Spleen (tissue), 11 donors: ENCODE results near the gene ADAMTS17. TPM values are rescaled to one million over a fixed set of nuclear protein-coding genes. Genes with fewer than 3 reads are reported as not detected.
A peak's percentile ranks its signal among the peaks of the same experiment; 100 is the strongest.

Source experiments
- DNase-seq: peaks from one replicate; pipeline ENCODE4 v3.0.0-alpha.2; 2020
- H3K27ac ChIP-seq, 8 donors: fragments of 200-600 bp; sonication (generic) in 7 of 8; 1 replicate in 4 of 8; 2 replicates in 4 of 8; pipeline versions ENCODE4 v1.5.0 to v1.8.0; 2016 to 2021; ENCODE audit warnings: inconsistent platforms in 4 of 8, mild to moderate bottlenecking in 4 of 8, moderate library complexity in 1 of 8
- H3K27me3 ChIP-seq, 7 donors: fragments of 200-600 bp; sonication (generic) in 6 of 7; replicated peaks in 1 of 7; 1 replicate in 4 of 7; 2 replicates in 3 of 7; pipeline versions ENCODE4 v1.5.0 to v1.8.0; 2016 to 2021; ENCODE audit warnings: inconsistent platforms in 3 of 7, mild to moderate bottlenecking in 1 of 7
- H3K36me3 ChIP-seq, 6 donors: fragments of 200-600 bp; sonication (generic) in 5 of 6; 1 replicate in 4 of 6; 2 replicates in 2 of 6; pipeline versions ENCODE4 v1.5.0 to v1.8.0; 2016 to 2021; ENCODE audit warnings: inconsistent platforms in 2 of 6
- H3K4me1 ChIP-seq, 6 donors: fragments of 200-600 bp; sonication (generic) in 5 of 6; 1 replicate in 3 of 6; 2 replicates in 3 of 6; pipeline versions ENCODE4 v1.5.0 to v1.8.0; 2016 to 2021; ENCODE audit warnings: inconsistent platforms in 3 of 6
- H3K4me3 ChIP-seq, 8 donors: fragments of 200-600 bp; sonication (generic) in 7 of 8; 1 replicate in 4 of 8; 2 replicates in 4 of 8; pipeline versions ENCODE4 v1.5.0 to v1.8.0; 2016 to 2021; ENCODE audit warnings: inconsistent platforms in 4 of 8, mild to moderate bottlenecking in 4 of 8, moderate library complexity in 2 of 8
- H3K9me3 ChIP-seq, 8 donors: fragments of 200-600 bp; sonication (generic) in 7 of 8; 1 replicate in 4 of 8; 2 replicates in 4 of 8; pipeline versions ENCODE4 v1.5.0 to v1.8.0; 2016 to 2021; ENCODE audit warnings: inconsistent platforms in 4 of 8
- POLR2A ChIP-seq, 3 donors: fragments of 450-650 bp; IDR thresholded peaks; one replicate each; pipeline ENCODE4 v1.5.1; 2017; ENCODE audit warnings: antibody characterized with exemption in 3 of 3, mild to moderate bottlenecking in 1 of 3
- POLR2AphosphoS5 ChIP-seq, 3 donors: sonication (generic); formaldehyde crosslinking; IDR thresholded peaks; one replicate each; pipeline ENCODE4 v1.5.1; 2017; ENCODE audit warnings: antibody characterized with exemption in 3 of 3
- WGBS, 5 donors: extraction: QIAGEN DNeasy Blood & Tissue Kit in 3 of 5; methylation state at CpG; one replicate each; pipeline versions ENCODE4 v1.1.5 to v1.1.7; 2013 to 2018; 5-methylcytosine and 5-hydroxymethylcytosine counted together
- intact Hi-C: fragments of 100-400 bp; cut with DNase I; formaldehyde crosslinking; loops from one replicate; pipeline ENCODE4 v1.15.0; 2023; ENCODE audit warnings: low total_unique reads
- polyA plus RNA-seq, 3 donors: library from polyadenylated mRNA; stranded (reverse); fragments of 200-250 nt; gene quantifications; one replicate each; pipeline ENCODE4 v1.2.1, GENCODE V29; 2013
- total RNA-seq, 7 donors: library from RNA; depleted of rRNA in 3 of 7; stranded (reverse); fragments of >200 nt in 3 of 7; fragmentation: NEBNext Ultra II Directional in 4 of 7; extraction: Animal tissue kit (Norgen Biotek cat#: 25700) in 4 of 7; gene quantifications; one replicate each; pipeline versions ENCODE4 v1.1.0 to v1.2.1, GENCODE V29; 2016 to 2021
- TF ChIP-seq, protein P1 (sequence below), 11 experiments: fragments of 200-600 bp in 7 of 11; fragments of 450-650 bp in 4 of 11; sonication (generic) in 4 of 11; IDR thresholded peaks in 8 of 11; conservative IDR thresholded peaks in 3 of 11; 1 replicate in 7 of 11; 2 replicates in 4 of 11; pipeline versions ENCODE4 v1.4.0 to v1.8.0; 2016 to 2021; ENCODE audit warnings: antibody characterized with exemption in 11 of 11, inconsistent platforms in 4 of 11, mild to moderate bottlenecking in 1 of 11
- donor health status: healthy with polysubstance abuse.
- donor health status: DM: no; HTN: no; CAD: no; lungs with moderate emphysema.
- donor health status: DM: no; HTN: no; CAD: no.
- donor health status: Bipolar disorder and iron deficiency.
- donor health status: healthy.
- donor health status: DM: no; HTN: no; CAD: no.
- donor health status: DM: yes; HTN: yes; CAD: no.

The ADAMTS17 gene
- total and polyA plus RNA-seq, 10 donors: 0.21 to 13.2 (median 5.8) TPM

DNA sequence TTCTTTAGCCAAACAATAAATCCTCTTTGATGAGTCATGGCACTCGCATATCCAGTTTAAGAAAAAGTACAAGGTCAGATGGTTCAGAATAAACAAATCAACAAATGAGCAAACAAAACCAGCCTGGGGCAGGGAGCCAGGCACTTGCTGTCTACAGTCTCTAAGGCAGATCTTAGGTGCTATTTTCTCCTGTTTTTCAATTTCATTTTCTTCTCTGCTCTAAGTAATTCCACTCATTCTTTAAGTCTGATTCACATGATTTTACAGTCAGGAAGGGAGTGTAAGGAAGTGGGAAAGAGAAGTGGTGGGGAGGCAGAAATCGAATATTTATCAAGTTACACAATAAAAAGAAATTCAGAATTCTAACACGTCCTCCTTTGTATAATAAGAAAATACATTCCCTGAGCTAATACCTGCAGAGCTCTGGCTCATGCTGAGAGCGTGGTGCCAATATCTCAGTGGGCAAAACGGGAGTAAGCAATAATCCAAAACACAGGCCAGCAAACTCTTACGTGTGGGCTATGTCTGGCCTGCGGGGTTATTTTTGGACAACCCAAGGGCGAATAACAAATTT, 298.6 kb downstream of the ADAMTS17 start:
- Histone ChIP-seq H3K27me3 (no peaks in the 10 kb centered on the region), H3K9me3 (peaks cover 0 to 14% (median 8%) of the 10 kb centered on the region in 8 donors), H3K4me1 (peaks cover 0 to 8% (median 0%) of the 10 kb centered on the region in 6 donors), H3K36me3 (no peaks in the 10 kb centered on the region), H3K4me3 (no peak overlapping the region), H3K27ac (peak overlapping the region in 4 of 8 donors; percentile 1 to 55 (median 21))
- intact Hi-C loops: no loop called here
- 58 to 74% (median 63%) methylated on average over 8 of the region's 8 CpGs for WGBS, 5 donors
- DNase-seq: no peak
- no peak for TF ChIP-seq POLR2AphosphoS5 (IDR thresholded peaks at IDR 0.05)
- TF ChIP-seq POLR2A (IDR thresholded peaks at IDR 0.05): no peak
- TF ChIP-seq, protein P1, sequence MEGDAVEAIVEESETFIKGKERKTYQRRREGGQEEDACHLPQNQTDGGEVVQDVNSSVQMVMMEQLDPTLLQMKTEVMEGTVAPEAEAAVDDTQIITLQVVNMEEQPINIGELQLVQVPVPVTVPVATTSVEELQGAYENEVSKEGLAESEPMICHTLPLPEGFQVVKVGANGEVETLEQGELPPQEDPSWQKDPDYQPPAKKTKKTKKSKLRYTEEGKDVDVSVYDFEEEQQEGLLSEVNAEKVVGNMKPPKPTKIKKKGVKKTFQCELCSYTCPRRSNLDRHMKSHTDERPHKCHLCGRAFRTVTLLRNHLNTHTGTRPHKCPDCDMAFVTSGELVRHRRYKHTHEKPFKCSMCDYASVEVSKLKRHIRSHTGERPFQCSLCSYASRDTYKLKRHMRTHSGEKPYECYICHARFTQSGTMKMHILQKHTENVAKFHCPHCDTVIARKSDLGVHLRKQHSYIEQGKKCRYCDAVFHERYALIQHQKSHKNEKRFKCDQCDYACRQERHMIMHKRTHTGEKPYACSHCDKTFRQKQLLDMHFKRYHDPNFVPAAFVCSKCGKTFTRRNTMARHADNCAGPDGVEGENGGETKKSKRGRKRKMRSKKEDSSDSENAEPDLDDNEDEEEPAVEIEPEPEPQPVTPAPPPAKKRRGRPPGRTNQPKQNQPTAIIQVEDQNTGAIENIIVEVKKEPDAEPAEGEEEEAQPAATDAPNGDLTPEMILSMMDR (IDR thresholded peaks at IDR 0.05 in 8 of 11, conservative IDR thresholded peaks at IDR 0.05 in 3 of 11): no peak

DNA sequence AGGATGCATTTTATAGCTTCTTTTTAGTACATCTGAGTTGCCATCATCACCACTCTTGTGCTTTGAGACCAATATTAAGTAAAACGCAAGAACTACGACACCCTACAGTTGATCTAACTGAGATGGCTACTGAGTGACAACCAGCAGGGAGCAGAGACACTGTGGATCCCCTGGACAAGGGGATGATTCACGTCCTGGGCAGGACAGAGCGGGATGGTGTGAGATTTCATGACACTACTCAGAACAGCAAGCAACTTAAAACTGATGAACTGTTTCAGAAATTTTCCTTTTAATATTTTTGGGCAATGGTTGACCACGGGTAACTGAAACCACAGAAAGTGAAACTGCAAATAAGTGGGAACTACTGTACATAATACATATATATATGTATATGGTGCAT, 299.2 kb downstream of the ADAMTS17 start:
- peaks cover 0 to 9% (median 6%) of the 10 kb centered on the region in 8 donors for H3K9me3 ChIP-seq
- TF ChIP-seq POLR2A (IDR thresholded peaks at IDR 0.05) (no peak), POLR2AphosphoS5 (IDR thresholded peaks at IDR 0.05) (no peak)
- TF ChIP-seq, protein P1 (IDR thresholded peaks at IDR 0.05 in 8 of 11, conservative IDR thresholded peaks at IDR 0.05 in 3 of 11): no peak
- whole genome bisulfite sequencing, 5 donors: 57 to 78% (median 74%) methylated on average over 5 of the region's 5 CpGs
- peaks cover 0 to 8% (median 0%) of the 10 kb centered on the region in 6 donors for H3K4me1 ChIP-seq
- intact Hi-C loops: no loop called here
- H3K4me3 ChIP-seq: no peak overlapping the region
- no peak for DNase-seq
- no peaks in the 10 kb centered on the region for H3K27me3 ChIP-seq
- H3K27ac ChIP-seq: peak overlapping the region in 2 of 8 donors; percentile 1 to 20
- H3K36me3 ChIP-seq: no peaks in the 10 kb centered on the region

DNA sequence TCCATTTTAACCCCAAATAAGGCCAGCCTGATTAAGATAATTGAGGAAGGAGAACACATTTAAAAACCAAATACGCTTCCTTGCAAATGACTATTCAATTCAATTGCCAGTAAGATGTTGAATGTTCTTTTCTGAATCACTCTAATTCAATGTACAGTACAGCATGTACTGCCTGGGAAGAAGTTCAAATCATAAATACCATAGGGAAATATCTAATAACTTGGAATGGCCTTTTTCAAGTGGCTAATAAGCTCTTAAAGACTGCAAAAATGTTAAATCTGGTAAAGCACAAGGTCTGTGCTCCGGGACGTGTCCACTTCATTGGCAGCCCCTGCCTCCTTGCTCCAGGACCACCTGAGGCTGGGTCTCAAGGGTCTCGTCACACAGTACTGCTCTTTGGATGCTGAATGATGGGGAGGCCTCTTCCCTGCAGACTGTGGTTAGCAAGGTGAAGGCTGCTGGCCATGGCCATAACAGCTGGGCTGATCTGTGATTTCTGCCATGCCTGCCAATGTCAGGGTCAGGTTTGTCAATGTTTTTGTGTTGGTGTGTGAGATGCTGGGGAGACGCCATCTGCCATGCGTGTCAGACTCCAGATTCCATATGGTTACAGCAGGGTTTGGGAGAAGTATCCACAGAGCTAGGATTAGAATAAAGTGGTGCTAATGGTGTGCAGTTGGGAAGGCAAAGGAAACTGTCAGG, 300.5 kb downstream of the ADAMTS17 start:
- H3K27me3 ChIP-seq: no peaks in the 10 kb centered on the region
- no peak for DNase-seq
- 89 to 94% (median 90%) methylated on average over 6 of the region's 6 CpGs for WGBS, 5 donors
- TF ChIP-seq POLR2A (IDR thresholded peaks at IDR 0.05) (no peak), POLR2AphosphoS5 (IDR thresholded peaks at IDR 0.05) (no peak)
- TF ChIP-seq, protein P1 (IDR thresholded peaks at IDR 0.05 in 8 of 11, conservative IDR thresholded peaks at IDR 0.05 in 3 of 11): no peak
- H3K9me3 ChIP-seq: no peaks in the 10 kb centered on the region
- no peak overlapping the region for H3K27ac ChIP-seq
- no peak overlapping the region for H3K4me3 ChIP-seq
- intact Hi-C loops: no loop called here
- H3K36me3 ChIP-seq: no peaks in the 10 kb centered on the region
- H3K4me1 ChIP-seq: peaks cover 0 to 8% (median 0%) of the 10 kb centered on the region in 6 donors

DNA sequence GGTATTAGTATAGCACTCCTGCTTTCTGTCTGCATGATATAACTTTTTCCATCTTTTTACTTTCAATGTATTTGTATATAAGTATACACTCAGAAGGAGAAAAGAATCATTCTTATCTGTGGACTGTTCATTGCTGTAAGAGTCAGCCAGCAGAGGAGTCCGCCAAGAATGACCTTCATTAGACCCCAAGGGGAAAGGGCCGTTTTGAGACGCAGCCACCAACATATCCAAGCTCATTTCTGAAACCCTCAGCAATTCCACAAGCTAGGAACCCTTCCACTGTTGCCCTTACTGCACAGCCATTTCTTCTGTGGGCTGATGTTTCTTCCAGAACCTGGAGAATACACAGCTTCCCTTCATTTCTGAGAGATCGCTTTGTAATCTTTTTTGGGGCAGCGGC, 301.8 kb downstream of the ADAMTS17 start:
- intact Hi-C loops: no loop called here
- Histone ChIP-seq H3K27me3 (no peaks in the 10 kb centered on the region), H3K36me3 (no peaks in the 10 kb centered on the region), H3K27ac (no peak overlapping the region), H3K4me3 (no peak overlapping the region), H3K4me1 (peaks cover 0 to 8% (median 0%) of the 10 kb centered on the region in 6 donors), H3K9me3 (no peaks in the 10 kb centered on the region)
- TF ChIP-seq POLR2A (IDR thresholded peaks at IDR 0.05): no peak
- TF ChIP-seq, protein P1 (IDR thresholded peaks at IDR 0.05 in 8 of 11, conservative IDR thresholded peaks at IDR 0.05 in 3 of 11): no peak
- TF ChIP-seq POLR2AphosphoS5 (IDR thresholded peaks at IDR 0.05): no peak
- 81 to 93% (median 87%) methylated on average over 5 of the region's 5 CpGs for WGBS, 5 donors
- DNase-seq: no peak
